Islet of Langerhans (tissue), 1 donor: Measurements from ENCODE around the gene ST6GAL1.
"Not testable (repeated sequence)": the region's sequence is repeated elsewhere in the genome, so short reads cannot be mapped to it uniquely, and the experiment has no call there.

Experiments
- FAIRE-seq: peaks from one replicate; lab custom pipeline; 2011; peaks lifted over from hg19 to GRCh38; lab: Jason Lieb, UNC

Gene ST6GAL1

GRCh38 chr3:187046033-187046432 lies 115.7 kb downstream of the ST6GAL1 start:
- FAIRE-seq = no peak

GRCh38 chr3:187049462-187050101 lies 119.3 kb downstream of the ST6GAL1 start:
- no peak for FAIRE-seq

GRCh38 chr3:187051066-187051465 lies 120.7 kb downstream of the ST6GAL1 start:
- FAIRE-seq = no peak

GRCh38 chr3:187051724-187052366 lies 121.5 kb downstream of the ST6GAL1 start:
- no peak for FAIRE-seq

- FAIRE-seq = not testable (repeated sequence)
Measured at GRCh38 chr3:187052427-187052826, 122.1 kb downstream of the ST6GAL1 start.

- not testable (repeated sequence) for FAIRE-seq
Measured at GRCh38 chr3:187054433-187054832, 124.1 kb downstream of the ST6GAL1 start.

GRCh38 chr3:187057803-187058202 lies 127.5 kb downstream of the ST6GAL1 start:
- FAIRE-seq = not testable (repeated sequence)

- FAIRE-seq = no peak
Measured at GRCh38 chr3:187061748-187062147, 131.4 kb downstream of the ST6GAL1 start.

- FAIRE-seq = no peak
Measured at GRCh38 chr3:187062526-187063177, 132.3 kb downstream of the ST6GAL1 start.

- FAIRE-seq = no peak
Measured at GRCh38 chr3:187063286-187064121, 133.2 kb downstream of the ST6GAL1 start.

- no peak for FAIRE-seq
Measured at GRCh38 chr3:187064210-187065115, 134.1 kb downstream of the ST6GAL1 start.

- no peak for FAIRE-seq
Measured at GRCh38 chr3:187066228-187066995, 136.1 kb downstream of the ST6GAL1 start.

GRCh38 chr3:187068787-187069186 lies 138.5 kb downstream of the ST6GAL1 start:
- no peak for FAIRE-seq

GRCh38 chr3:187069857-187070516 lies 139.7 kb downstream of the ST6GAL1 start:
- no peak for FAIRE-seq

GRCh38 chr3:187072102-187072501 lies 141.8 kb downstream of the ST6GAL1 start:
- FAIRE-seq = no peak

GRCh38 chr3:187072511-187072910 lies 142.2 kb downstream of the ST6GAL1 start:
- FAIRE-seq = no peak

GRCh38 chr3:187073581-187074098 lies 143.3 kb downstream of the ST6GAL1 start:
- no peak for FAIRE-seq

GRCh38 chr3:187074846-187075245 lies 144.5 kb downstream of the ST6GAL1 start:
- FAIRE-seq = no peak

- FAIRE-seq = no peak
Measured at GRCh38 chr3:187076297-187076696, 146.0 kb downstream of the ST6GAL1 start.

- no peak for FAIRE-seq
Measured at GRCh38 chr3:187077085-187077484, 146.8 kb downstream of the ST6GAL1 start.
